Vagina (tissue), 2 donors: ENCODE measurements around the gene IL17RC. TPM values are rescaled to one million over a fixed set of nuclear protein-coding genes. Genes with fewer than 3 reads are reported as not detected.

Experiments used
- DNase-seq, 2 donors: peaks; one replicate each; pipeline ENCODE4 v3.0.0-alpha.2; 2017; ENCODE audit errors: extremely low spot score in 2 of 2
- H3K27ac ChIP-seq: fragments of 200-600 bp; sonication (generic); one replicate; pipeline ENCODE4 v1.5.1; 2019
- H3K27me3 ChIP-seq: fragments of 200-600 bp; sonication (generic); one replicate; pipeline ENCODE4 v1.5.1; 2019
- H3K36me3 ChIP-seq, 2 donors: fragments of 200-600 bp; sonication (generic); one replicate each; pipeline ENCODE4 v1.5.1; 2017 to 2019
- H3K4me1 ChIP-seq: fragments of 200-600 bp; sonication (generic); one replicate; pipeline ENCODE4 v1.5.1; 2019
- H3K4me3 ChIP-seq, 2 donors: fragments of 200-600 bp; sonication (generic); 1 replicate in 1 of 2; 2 replicates in 1 of 2; pipeline ENCODE4 v1.5.1; 2016 to 2019
- H3K9me3 ChIP-seq: fragments of 200-600 bp; sonication (generic); one replicate; pipeline ENCODE4 v1.5.1; 2019
- CTCF ChIP-seq, 3 experiments: fragments of 450-650 bp in 2 of 3; fragments of 200-600 bp in 1 of 3; sonication (generic) in 1 of 3; IDR thresholded peaks; one replicate each; pipeline ENCODE4 v1.5.1; 2017 to 2019; ENCODE audit warnings: antibody characterized with exemption in 3 of 3, mild to moderate bottlenecking in 2 of 3, moderate library complexity in 2 of 3
- POLR2A ChIP-seq, 2 donors: fragments of 450-650 bp; IDR thresholded peaks; one replicate each; pipeline ENCODE4 v1.6.1; 2017; ENCODE audit warnings: antibody characterized with exemption in 2 of 2, mild to moderate bottlenecking in 2 of 2, moderate library complexity in 2 of 2
- POLR2AphosphoS5 ChIP-seq, 2 donors: sonication (generic); formaldehyde crosslinking; IDR thresholded peaks; one replicate each; pipeline ENCODE4 v1.9.0; 2017; ENCODE audit warnings: antibody characterized with exemption in 2 of 2, mild to moderate bottlenecking in 2 of 2, low read depth in 1 of 2; ENCODE audit not compliant: insufficient read depth in 1 of 2
- intact Hi-C: fragments of 100-400 bp; cut with DNase I; formaldehyde crosslinking; loops from one replicate; pipeline ENCODE4 v1.15.1; 2023
- total RNA-seq: library from RNA; depleted of rRNA; stranded (reverse); fragments of >200 nt; gene quantifications from one replicate; pipeline ENCODE4 v1.2.3, GENCODE V29; 2016

Gene IL17RC
- total RNA-seq, 1 donor from 2014 or later, result 66.3 TPM

GRCh38 chr3:9902372-9903237, 14.3 kb upstream of the IL17RC start, which contains the start of gene IL17RE:
IL17RE (plus strand) TSS chr3:9902848; CDS start chr3:9902933, 85 bp downstream.
- no peak for DNase-seq
- TF ChIP-seq POLR2AphosphoS5 (IDR thresholded peaks at IDR 0.05; ENCODE audit: insufficient read depth in 1 of 2, low read depth in 1 of 2) (peak in 1 of 2 donors; percentile 40), POLR2A (IDR thresholded peaks at IDR 0.05) (no peak)
- peak within 1 kb of the TSS; percentile 69 for H3K27ac ChIP-seq
- H3K4me1 ChIP-seq, result peaks cover 47% of the 10 kb centered on the region
- no peaks in the 10 kb centered on the region for H3K27me3 ChIP-seq
- peak within 1 kb of the TSS; percentile 37 to 48 for H3K4me3 ChIP-seq
- intact Hi-C loops, result no loop called here
- no peaks in the 10 kb centered on the region for H3K36me3 ChIP-seq
- no peaks in the 10 kb centered on the region for H3K9me3 ChIP-seq

- H3K27me3 ChIP-seq, result no peaks in the 10 kb centered on the region
- H3K4me3 ChIP-seq, result peak overlapping the region; percentile 37 to 48
- H3K9me3 ChIP-seq, result no peaks in the 10 kb centered on the region
- TF ChIP-seq CTCF (IDR thresholded peaks at IDR 0.05) (no peak), POLR2AphosphoS5 (IDR thresholded peaks at IDR 0.05; ENCODE audit: insufficient read depth in 1 of 2, low read depth in 1 of 2) (no peak), POLR2A (IDR thresholded peaks at IDR 0.05) (no peak)
- H3K36me3 ChIP-seq, result peaks cover 0 to 2% of the 10 kb centered on the region in 2 donors
- DNase-seq, result no peak
- peaks cover 44% of the 10 kb centered on the region for H3K4me1 ChIP-seq
- peak overlapping the region; percentile 69 for H3K27ac ChIP-seq
- intact Hi-C loops, result no loop called here
These were observed 13.7 kb upstream of the IL17RC start for GRCh38 chr3:9903238-9903624.

GRCh38 chr3:9903904-9904303, 13.0 kb upstream of the IL17RC start:
- H3K4me3 ChIP-seq, result peak overlapping the region in 1 of 2 donors; percentile 48
- H3K27ac ChIP-seq, result peak overlapping the region; percentile 69
- H3K27me3 ChIP-seq, result no peaks in the 10 kb centered on the region
- peaks cover 0 to 8% of the 10 kb centered on the region in 2 donors for H3K36me3 ChIP-seq
- no peaks in the 10 kb centered on the region for H3K9me3 ChIP-seq
- H3K4me1 ChIP-seq, result peaks cover 37% of the 10 kb centered on the region
- no peak for DNase-seq
- intact Hi-C loops, result no loop called here
- TF ChIP-seq POLR2A (IDR thresholded peaks at IDR 0.05) (no peak), POLR2AphosphoS5 (IDR thresholded peaks at IDR 0.05; ENCODE audit: insufficient read depth in 1 of 2, low read depth in 1 of 2) (no peak), CTCF (IDR thresholded peaks at IDR 0.05) (no peak)

- peaks cover 0 to 12% of the 10 kb centered on the region in 2 donors for H3K36me3 ChIP-seq
- no peaks in the 10 kb centered on the region for H3K9me3 ChIP-seq
- no peak overlapping the region for H3K4me3 ChIP-seq
- DNase-seq, result no peak
- no peak for TF ChIP-seq CTCF (IDR thresholded peaks at IDR 0.05)
- TF ChIP-seq POLR2AphosphoS5 (IDR thresholded peaks at IDR 0.05; ENCODE audit: insufficient read depth in 1 of 2, low read depth in 1 of 2), result no peak
- no peak overlapping the region for H3K27ac ChIP-seq
- intact Hi-C loops, result no loop called here
- no peaks in the 10 kb centered on the region for H3K27me3 ChIP-seq
- H3K4me1 ChIP-seq, result peaks cover 30% of the 10 kb centered on the region
These were observed 10.4 kb upstream of the IL17RC start for GRCh38 chr3:9906480-9906879.

GRCh38 chr3:9908286-9908685, 8.6 kb upstream of the IL17RC start:
- no peak for TF ChIP-seq CTCF (IDR thresholded peaks at IDR 0.05)
- no peak for TF ChIP-seq POLR2AphosphoS5 (IDR thresholded peaks at IDR 0.05; ENCODE audit: insufficient read depth in 1 of 2, low read depth in 1 of 2)
- no peak for TF ChIP-seq POLR2A (IDR thresholded peaks at IDR 0.05)
- Histone ChIP-seq H3K9me3 (no peaks in the 10 kb centered on the region), H3K4me1 (peaks cover 28% of the 10 kb centered on the region), H3K27ac (no peak overlapping the region), H3K36me3 (peaks cover 0 to 12% of the 10 kb centered on the region in 2 donors), H3K27me3 (no peaks in the 10 kb centered on the region), H3K4me3 (no peak overlapping the region)
- DNase-seq, result no peak
- intact Hi-C loops, result no loop called here
